ENCODE data around the gene EFNA5. TPM values are rescaled to one million over a fixed set of nuclear protein-coding genes. Genes with fewer than 3 reads are reported as not detected.

EFNA5 gene
- total and polyA plus RNA-seq, 8 donors: 0.29 to 187 (median 3.1) TPM

DNA sequence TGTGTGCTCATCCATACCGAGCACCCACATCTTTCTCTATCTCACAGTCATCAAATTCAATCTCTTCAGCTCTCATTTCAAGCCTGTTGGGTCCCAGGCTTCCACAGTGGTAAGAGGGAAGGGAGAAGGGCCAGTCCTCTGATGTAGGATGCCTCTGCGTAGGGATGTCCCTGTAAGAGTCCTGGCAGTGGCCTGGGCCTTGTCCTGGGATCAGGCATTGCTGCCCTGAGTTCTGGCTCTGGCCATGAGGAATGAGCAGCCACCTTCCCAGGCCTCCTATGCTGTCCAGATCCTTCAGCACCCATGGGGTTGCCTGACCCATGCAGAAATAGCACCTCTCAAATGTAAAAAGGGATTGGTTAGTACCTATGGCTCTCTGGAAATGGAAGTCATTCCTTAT is 121.2 kb downstream of the EFNA5 start:
- WGBS, 5 donors: 90 to 100% (median 94%) methylated on average over 2 of the region's 2 CpGs
- Histone ChIP-seq H3K36me3 (no peaks in the 10 kb centered on the region), H3K4me1 (peaks cover 3 to 20% (median 11%) of the 10 kb centered on the region in 4 donors), H3K9me3 (no peaks in the 10 kb centered on the region), H3K27ac (no peak overlapping the region), H3K4me3 (no peak overlapping the region), H3K27me3 (no peaks in the 10 kb centered on the region)
- TF ChIP-seq POLR2AphosphoS5 (IDR thresholded peaks at IDR 0.05) (no peak), EP300 (IDR thresholded peaks at IDR 0.05) (no peak), POLR2A (IDR thresholded peaks at IDR 0.05) (no peak)
- TF ChIP-seq, protein P1, sequence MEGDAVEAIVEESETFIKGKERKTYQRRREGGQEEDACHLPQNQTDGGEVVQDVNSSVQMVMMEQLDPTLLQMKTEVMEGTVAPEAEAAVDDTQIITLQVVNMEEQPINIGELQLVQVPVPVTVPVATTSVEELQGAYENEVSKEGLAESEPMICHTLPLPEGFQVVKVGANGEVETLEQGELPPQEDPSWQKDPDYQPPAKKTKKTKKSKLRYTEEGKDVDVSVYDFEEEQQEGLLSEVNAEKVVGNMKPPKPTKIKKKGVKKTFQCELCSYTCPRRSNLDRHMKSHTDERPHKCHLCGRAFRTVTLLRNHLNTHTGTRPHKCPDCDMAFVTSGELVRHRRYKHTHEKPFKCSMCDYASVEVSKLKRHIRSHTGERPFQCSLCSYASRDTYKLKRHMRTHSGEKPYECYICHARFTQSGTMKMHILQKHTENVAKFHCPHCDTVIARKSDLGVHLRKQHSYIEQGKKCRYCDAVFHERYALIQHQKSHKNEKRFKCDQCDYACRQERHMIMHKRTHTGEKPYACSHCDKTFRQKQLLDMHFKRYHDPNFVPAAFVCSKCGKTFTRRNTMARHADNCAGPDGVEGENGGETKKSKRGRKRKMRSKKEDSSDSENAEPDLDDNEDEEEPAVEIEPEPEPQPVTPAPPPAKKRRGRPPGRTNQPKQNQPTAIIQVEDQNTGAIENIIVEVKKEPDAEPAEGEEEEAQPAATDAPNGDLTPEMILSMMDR (IDR thresholded peaks at IDR 0.05): no peak
- no peak for DNase-seq
- intact Hi-C loops (cut with DNase I; ENCODE audit: low total_unique reads): no loop called here

DNA sequence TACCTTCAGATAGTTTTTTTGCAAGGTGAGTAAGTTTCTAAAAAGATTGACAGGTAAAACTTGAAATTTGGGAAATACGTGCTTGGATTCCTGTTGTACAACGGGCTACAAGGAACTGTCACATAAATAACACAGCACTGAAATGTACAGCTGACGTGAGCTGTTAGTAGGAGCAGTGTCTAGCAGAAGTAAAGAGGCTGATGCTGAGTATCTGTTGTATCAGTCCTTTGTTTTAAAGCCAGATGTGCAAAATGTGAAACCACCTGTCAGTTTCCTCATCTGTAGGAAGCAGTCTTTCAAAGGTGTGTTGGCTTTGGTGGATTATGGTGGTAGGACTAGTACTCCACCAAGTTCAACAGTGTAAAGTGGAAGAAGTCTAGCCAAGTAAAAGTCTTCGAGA is 122.3 kb downstream of the EFNA5 start:
- no peaks in the 10 kb centered on the region for H3K36me3 ChIP-seq
- peaks cover 5 to 31% (median 19%) of the 10 kb centered on the region in 4 donors for H3K4me1 ChIP-seq
- H3K9me3 ChIP-seq: no peaks in the 10 kb centered on the region
- TF ChIP-seq EP300 (IDR thresholded peaks at IDR 0.05): no peak
- TF ChIP-seq POLR2A (IDR thresholded peaks at IDR 0.05): no peak
- TF ChIP-seq POLR2AphosphoS5 (IDR thresholded peaks at IDR 0.05): no peak
- TF ChIP-seq, protein P1 (IDR thresholded peaks at IDR 0.05): no peak
- no peak for DNase-seq
- H3K27ac ChIP-seq: no peak overlapping the region
- intact Hi-C loops (cut with DNase I; ENCODE audit: low total_unique reads): no loop called here
- H3K4me3 ChIP-seq: no peak overlapping the region
- H3K27me3 ChIP-seq: no peaks in the 10 kb centered on the region
- WGBS, 5 donors: 88 to 95% (median 92%) methylated on average over 4 of the region's 4 CpGs

DNA sequence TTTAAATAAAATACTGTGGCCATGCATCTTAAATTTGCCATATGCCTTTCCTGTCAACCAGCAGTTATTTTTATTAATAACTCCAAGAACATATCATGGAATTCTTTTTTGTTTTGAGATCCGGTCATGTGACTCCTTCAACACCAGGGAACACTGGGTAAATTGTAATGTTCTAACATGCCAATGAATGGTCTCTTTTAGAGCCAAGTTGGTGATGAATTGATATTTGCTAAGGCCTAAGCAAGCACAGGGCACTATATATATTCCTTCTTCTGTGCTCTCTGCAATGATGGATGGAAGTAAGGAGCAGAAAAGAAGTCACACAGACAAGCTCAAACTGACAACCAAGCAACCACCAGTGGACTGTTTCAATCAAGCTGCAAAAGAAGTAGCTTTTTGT is 124.0 kb downstream of the EFNA5 start:
- TF ChIP-seq POLR2A (IDR thresholded peaks at IDR 0.05) (no peak), EP300 (IDR thresholded peaks at IDR 0.05) (no peak), POLR2AphosphoS5 (IDR thresholded peaks at IDR 0.05) (no peak)
- TF ChIP-seq, protein P1 (IDR thresholded peaks at IDR 0.05): no peak
- Histone ChIP-seq H3K4me1 (peaks cover 13 to 47% (median 36%) of the 10 kb centered on the region in 4 donors), H3K36me3 (no peaks in the 10 kb centered on the region), H3K9me3 (no peaks in the 10 kb centered on the region), H3K27me3 (no peaks in the 10 kb centered on the region), H3K27ac (no peak overlapping the region), H3K4me3 (no peak overlapping the region)
- 79 to 100% (median 94%) methylated on average over 1 of the region's 1 CpG for WGBS, 5 donors
- intact Hi-C loops (cut with DNase I; ENCODE audit: low total_unique reads): no loop called here
- DNase-seq: no peak

DNA sequence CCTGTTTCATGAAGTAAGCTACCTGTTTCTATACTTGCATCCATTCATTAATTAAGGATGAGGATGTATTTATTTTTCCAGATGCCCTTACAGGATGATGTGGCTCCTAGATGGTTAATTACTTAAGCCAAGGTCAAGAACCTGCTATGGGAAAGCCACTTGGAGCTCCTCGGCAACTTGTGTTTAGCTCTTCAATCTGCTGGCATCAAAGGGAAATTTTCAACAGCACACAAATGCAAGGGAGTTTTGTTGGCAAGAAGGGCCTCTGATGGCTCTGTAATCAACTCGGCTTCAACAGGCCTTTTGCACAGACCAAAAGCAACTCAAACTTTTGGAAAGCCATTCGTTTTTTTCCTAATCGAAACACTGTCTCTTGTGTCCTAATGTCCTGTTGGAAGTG is 125.3 kb downstream of the EFNA5 start:
- no peak for DNase-seq
- Histone ChIP-seq H3K9me3 (no peaks in the 10 kb centered on the region), H3K27ac (peak overlapping the region in 3 of 5 donors; percentile 40 to 78 (median 51)), H3K4me1 (peaks cover 13 to 57% (median 39%) of the 10 kb centered on the region in 4 donors), H3K4me3 (no peak overlapping the region), H3K27me3 (no peaks in the 10 kb centered on the region), H3K36me3 (no peaks in the 10 kb centered on the region)
- TF ChIP-seq POLR2AphosphoS5 (IDR thresholded peaks at IDR 0.05) (no peak), EP300 (IDR thresholded peaks at IDR 0.05) (no peak)
- TF ChIP-seq, protein P1 (IDR thresholded peaks at IDR 0.05): no peak
- intact Hi-C loops (cut with DNase I; ENCODE audit: low total_unique reads): no loop called here
- WGBS, 5 donors: 35 to 62% (median 49%) methylated on average over 4 of the region's 4 CpGs
